ENCODE results near the gene PHACTR4.

The PHACTR4 gene

GRCh38 chr1:28545246-28545628 lies 175.7 kb downstream of the PHACTR4 start:
- no peak overlapping the region for H3K4me3 ChIP-seq (ENCODE audit: low read length)
- no peak for DNase-seq (ENCODE audit: low read depth)
- TF ChIP-seq, protein P1, sequence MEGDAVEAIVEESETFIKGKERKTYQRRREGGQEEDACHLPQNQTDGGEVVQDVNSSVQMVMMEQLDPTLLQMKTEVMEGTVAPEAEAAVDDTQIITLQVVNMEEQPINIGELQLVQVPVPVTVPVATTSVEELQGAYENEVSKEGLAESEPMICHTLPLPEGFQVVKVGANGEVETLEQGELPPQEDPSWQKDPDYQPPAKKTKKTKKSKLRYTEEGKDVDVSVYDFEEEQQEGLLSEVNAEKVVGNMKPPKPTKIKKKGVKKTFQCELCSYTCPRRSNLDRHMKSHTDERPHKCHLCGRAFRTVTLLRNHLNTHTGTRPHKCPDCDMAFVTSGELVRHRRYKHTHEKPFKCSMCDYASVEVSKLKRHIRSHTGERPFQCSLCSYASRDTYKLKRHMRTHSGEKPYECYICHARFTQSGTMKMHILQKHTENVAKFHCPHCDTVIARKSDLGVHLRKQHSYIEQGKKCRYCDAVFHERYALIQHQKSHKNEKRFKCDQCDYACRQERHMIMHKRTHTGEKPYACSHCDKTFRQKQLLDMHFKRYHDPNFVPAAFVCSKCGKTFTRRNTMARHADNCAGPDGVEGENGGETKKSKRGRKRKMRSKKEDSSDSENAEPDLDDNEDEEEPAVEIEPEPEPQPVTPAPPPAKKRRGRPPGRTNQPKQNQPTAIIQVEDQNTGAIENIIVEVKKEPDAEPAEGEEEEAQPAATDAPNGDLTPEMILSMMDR (IDR thresholded peaks at IDR 0.05; ENCODE audit: insufficient read depth, low read depth, low read length, missing control alignments), result no peak

DNA sequence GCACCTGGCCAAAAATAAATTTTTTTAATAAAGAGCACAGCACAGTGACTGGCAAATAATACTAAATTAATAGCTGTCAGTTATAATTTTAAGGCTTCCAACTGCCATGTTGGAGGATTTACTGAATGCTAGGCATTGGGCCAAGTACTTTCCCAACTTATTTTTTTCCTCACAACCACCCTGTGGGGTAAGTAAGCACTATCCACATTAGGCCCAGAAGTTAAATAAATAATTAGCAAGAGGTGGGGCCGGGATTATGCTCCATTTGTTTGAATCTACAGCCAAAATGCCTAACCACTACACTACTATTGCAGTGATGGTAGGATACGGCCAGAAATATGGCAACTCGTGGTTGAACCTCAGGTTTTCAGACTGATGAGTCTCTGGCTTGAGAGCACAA lies 178.8 kb downstream of the PHACTR4 start:
- no peak for DNase-seq (ENCODE audit: low read depth)
- no peak overlapping the region for H3K4me3 ChIP-seq (ENCODE audit: low read length)
- TF ChIP-seq, protein P1 (IDR thresholded peaks at IDR 0.05; ENCODE audit: insufficient read depth, low read depth, low read length, missing control alignments), result no peak

Data from epithelial cell of esophagus (primary cell).